ENCODE results near the gene TUG1. TPM values are rescaled to one million over a fixed set of nuclear protein-coding genes. Genes with fewer than 3 reads are reported as not detected.

The TUG1 gene
- total and polyA plus RNA-seq, 7 experiments from 2014 or later: 24.0 to 159 (median 97.2) TPM

DNA sequence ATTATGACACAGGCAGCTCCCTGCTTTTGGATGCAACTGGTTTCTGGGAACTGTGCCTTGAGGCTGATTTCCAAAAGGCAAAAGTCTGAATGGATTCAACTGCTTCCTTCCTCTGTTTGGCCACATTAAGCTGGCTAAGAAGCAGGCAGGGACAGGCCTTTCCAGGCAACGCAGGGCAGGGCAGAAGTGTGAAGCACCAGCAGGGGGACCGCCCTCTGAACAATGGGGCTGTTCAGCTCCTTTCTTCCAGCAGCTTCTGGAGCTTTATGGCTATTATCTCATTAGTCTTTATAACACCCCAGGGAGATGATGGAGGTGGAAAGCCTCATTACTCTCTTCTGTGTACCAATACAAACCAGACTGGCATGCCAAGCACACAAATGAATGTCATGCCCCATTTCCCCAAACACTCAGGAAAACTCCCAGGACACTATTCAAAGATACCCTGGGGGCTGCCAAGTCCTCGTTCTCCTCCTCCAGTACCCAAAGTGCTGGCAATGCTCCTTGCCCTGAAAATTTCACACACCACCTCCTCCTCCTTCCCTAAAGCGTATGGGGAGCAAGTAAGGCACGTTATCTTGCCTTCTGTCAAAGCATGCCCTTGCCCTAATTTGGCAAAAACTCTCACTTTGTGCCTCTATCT, 21.8 kb upstream of the TUG1 start:
- intact Hi-C loops (cut with micrococcal nuclease): loop anchor here in 1 of 2 donors (5.0 kb wide), 1 partner anchor 285 kb away; no protein-coding TSS in a partner anchor

DNA sequence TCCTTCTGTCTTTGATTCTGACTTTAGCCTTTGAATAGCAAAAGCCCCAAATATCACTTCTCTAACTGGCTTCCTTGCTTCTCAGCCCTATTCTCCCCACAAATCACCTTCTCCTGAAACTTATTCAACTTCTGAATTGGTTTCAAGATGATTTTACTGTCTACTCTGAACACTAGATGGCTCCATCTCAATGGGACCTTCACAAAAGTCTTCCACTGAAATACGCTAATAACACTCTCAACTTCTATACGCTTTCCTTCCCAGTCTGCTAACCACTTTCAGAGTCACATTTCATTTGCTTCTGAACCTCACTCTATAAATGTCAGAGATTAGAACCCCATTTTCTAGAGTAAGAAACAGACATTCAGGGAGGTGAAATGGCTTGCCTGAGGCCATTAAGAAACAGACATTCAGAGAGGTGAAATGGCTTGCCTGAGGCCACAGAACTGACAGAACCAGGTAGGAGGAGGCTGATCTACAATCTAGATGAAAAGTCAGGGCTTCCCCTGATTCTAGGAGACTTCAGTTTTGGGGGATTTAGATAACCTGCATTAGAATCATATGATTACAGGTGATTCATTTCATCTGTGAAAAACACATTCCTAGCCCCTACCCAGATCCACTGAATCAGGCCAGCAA, 21.1 kb upstream of the TUG1 start:
- Mint-ChIP-seq H3K36me3 (peaks cover 17 to 61% (median 44%) of the 10 kb centered on the region in 5 donors), H3K9me3 (no peaks in the 10 kb centered on the region), H3K4me1 (peaks cover 52 to 72% (median 65%) of the 10 kb centered on the region in 7 donors), H3K4me3 (no peak overlapping the region), H3K27me3 (no peaks in the 10 kb centered on the region), H3K27ac (no peak overlapping the region)
- intact Hi-C loops (cut with micrococcal nuclease): loop anchor here (1.0 to 5.0 kb wide), 7 partner anchors 8 to 284 kb away; no protein-coding TSS in a partner anchor
- Histone ChIP-seq H3K4me3 (ENCODE audit: low read length) (no peak overlapping the region), H3K36me3 (ENCODE audit: control insufficient read depth in 2 of 3, insufficient read depth in 3 of 3, low read length in 3 of 3) (peaks cover 0 to 55% (median 7%) of the 10 kb centered on the region in 3 experiments), H3K27me3 (ENCODE audit: control insufficient read depth in 2 of 2, insufficient read depth in 2 of 2, low read length in 2 of 2) (no peaks in the 10 kb centered on the region), H3K9me3 (ENCODE audit: control insufficient read depth in 2 of 3, low read length in 3 of 3) (no peaks in the 10 kb centered on the region), H3K27ac (ENCODE audit: low read depth, low read length) (peak overlapping the region; percentile 4), H3K4me1 (ENCODE audit: control insufficient read depth in 2 of 2, insufficient read depth in 2 of 2, low read length in 2 of 2) (peaks cover 11 to 63% of the 10 kb centered on the region in 2 donors)
- ATAC-seq (peak; percentile 72), DNase-seq (peak in 7 of 9 donors; percentile 29 to 67 (median 52))
- ChIA-PET CTCF (interaction anchor here (0.8 to 4.4 kb wide), 5 partner anchors 7 to 282 kb away, joined by 3 to 59 read pairs (median 16); partner anchors contain the start of gene SMTN), POLR2A (interaction anchor here (0.9 to 3.0 kb wide), 6 partner anchors 18 to 313 kb away, joined by 3 to 19 read pairs (median 8); partner anchors contain the start of genes MORC2, SMTN and TUG1)

More for the DNA sequence above, 21.8 kb upstream of the TUG1 start:
- Histone ChIP-seq H3K4me3 (ENCODE audit: low read length) (no peak overlapping the region), H3K9me3 (ENCODE audit: control insufficient read depth in 2 of 3, low read length in 3 of 3) (no peaks in the 10 kb centered on the region), H3K4me1 (ENCODE audit: control insufficient read depth in 2 of 2, insufficient read depth in 2 of 2, low read length in 2 of 2) (peaks cover 17 to 63% of the 10 kb centered on the region in 2 donors), H3K36me3 (ENCODE audit: control insufficient read depth in 2 of 3, insufficient read depth in 3 of 3, low read length in 3 of 3) (peaks cover 0 to 55% (median 8%) of the 10 kb centered on the region in 3 experiments), H3K27me3 (ENCODE audit: control insufficient read depth in 2 of 2, insufficient read depth in 2 of 2, low read length in 2 of 2) (no peaks in the 10 kb centered on the region), H3K27ac (ENCODE audit: low read depth, low read length) (no peak overlapping the region)
- H3K4me3 Mint-ChIP-seq: no peak overlapping the region
- DNase-seq (no peak), ATAC-seq (no peak)
- peaks cover 47 to 72% (median 62%) of the 10 kb centered on the region in 7 donors for H3K4me1 Mint-ChIP-seq
- ChIA-PET POLR2A (interaction anchor here (1.3 to 3.0 kb wide), 6 partner anchors 8 to 337 kb away, joined by 3 to 33 read pairs (median 8); partner anchors contain the start of genes MORC2, SMTN and TUG1), CTCF (interaction anchor here (0.7 to 3.2 kb wide), 11 partner anchors 8 to 313 kb away, joined by 3 to 59 read pairs (median 4); partner anchors contain the start of genes MORC2 and TUG1)
- H3K9me3 Mint-ChIP-seq: no peaks in the 10 kb centered on the region
- no peaks in the 10 kb centered on the region for H3K27me3 Mint-ChIP-seq
- H3K27ac Mint-ChIP-seq: no peak overlapping the region
- H3K36me3 Mint-ChIP-seq: peaks cover 17 to 57% (median 39%) of the 10 kb centered on the region in 5 donors

DNA sequence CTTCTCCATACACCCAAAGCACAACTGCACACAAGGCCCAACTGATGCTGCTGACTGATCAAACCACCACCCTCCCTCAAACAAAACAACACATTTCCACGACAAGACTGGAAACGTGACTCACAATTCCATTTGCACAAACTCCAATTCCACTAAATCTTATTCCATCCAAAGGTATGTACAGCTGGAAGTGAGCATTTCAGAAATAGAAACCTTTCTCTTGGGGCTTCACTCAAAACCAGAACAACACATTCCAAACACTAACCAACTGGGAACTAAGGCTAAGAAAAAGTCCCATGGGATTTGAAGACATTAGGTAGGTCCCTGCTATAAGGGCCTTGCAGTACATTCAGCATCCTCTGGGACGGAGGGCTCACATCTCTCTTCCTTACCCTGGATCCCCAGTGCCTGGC, 20.1 kb upstream of the TUG1 start:
- peaks cover 17 to 62% (median 47%) of the 10 kb centered on the region in 5 donors for H3K36me3 Mint-ChIP-seq
- H3K9me3 ChIP-seq (ENCODE audit: control insufficient read depth in 2 of 3, low read length in 3 of 3): no peaks in the 10 kb centered on the region
- H3K4me1 Mint-ChIP-seq: peaks cover 46 to 73% (median 65%) of the 10 kb centered on the region in 7 donors
- ATAC-seq (no peak), DNase-seq (no peak)
- peaks cover 0 to 55% (median 7%) of the 10 kb centered on the region in 3 experiments for H3K36me3 ChIP-seq (ENCODE audit: control insufficient read depth in 2 of 3, insufficient read depth in 3 of 3, low read length in 3 of 3)
- POLR2A ChIA-PET: interaction anchor here (0.6 to 3.0 kb wide), 10 partner anchors 9 to 349 kb away, joined by 3 to 28 read pairs (median 5); partner anchors contain the start of genes MORC2 and TUG1
- no peak overlapping the region for H3K4me3 ChIP-seq (ENCODE audit: low read length)
- H3K27me3 ChIP-seq (ENCODE audit: control insufficient read depth in 2 of 2, insufficient read depth in 2 of 2, low read length in 2 of 2): no peaks in the 10 kb centered on the region
- no peaks in the 10 kb centered on the region for H3K9me3 Mint-ChIP-seq
- H3K27me3 Mint-ChIP-seq: no peaks in the 10 kb centered on the region
- CTCF ChIA-PET: interaction anchor here (0.7 to 4.4 kb wide), 5 partner anchors 29 to 281 kb away, joined by 3 to 33 read pairs (median 4); partner anchors contain the start of gene SMTN
- H3K4me3 Mint-ChIP-seq: peak overlapping the region in 5 of 10 donors; percentile 4 to 36 (median 28)
- intact Hi-C loops (cut with micrococcal nuclease): loop anchor here (1.0 to 5.0 kb wide), 7 partner anchors 8 to 283 kb away; no protein-coding TSS in a partner anchor
- peak overlapping the region in 6 of 9 donors; percentile 20 to 88 (median 52) for H3K27ac Mint-ChIP-seq
- peaks cover under 1 to 60% of the 10 kb centered on the region in 2 donors for H3K4me1 ChIP-seq (ENCODE audit: control insufficient read depth in 2 of 2, insufficient read depth in 2 of 2, low read length in 2 of 2)
- no peak overlapping the region for H3K27ac ChIP-seq (ENCODE audit: low read depth, low read length)

DNA sequence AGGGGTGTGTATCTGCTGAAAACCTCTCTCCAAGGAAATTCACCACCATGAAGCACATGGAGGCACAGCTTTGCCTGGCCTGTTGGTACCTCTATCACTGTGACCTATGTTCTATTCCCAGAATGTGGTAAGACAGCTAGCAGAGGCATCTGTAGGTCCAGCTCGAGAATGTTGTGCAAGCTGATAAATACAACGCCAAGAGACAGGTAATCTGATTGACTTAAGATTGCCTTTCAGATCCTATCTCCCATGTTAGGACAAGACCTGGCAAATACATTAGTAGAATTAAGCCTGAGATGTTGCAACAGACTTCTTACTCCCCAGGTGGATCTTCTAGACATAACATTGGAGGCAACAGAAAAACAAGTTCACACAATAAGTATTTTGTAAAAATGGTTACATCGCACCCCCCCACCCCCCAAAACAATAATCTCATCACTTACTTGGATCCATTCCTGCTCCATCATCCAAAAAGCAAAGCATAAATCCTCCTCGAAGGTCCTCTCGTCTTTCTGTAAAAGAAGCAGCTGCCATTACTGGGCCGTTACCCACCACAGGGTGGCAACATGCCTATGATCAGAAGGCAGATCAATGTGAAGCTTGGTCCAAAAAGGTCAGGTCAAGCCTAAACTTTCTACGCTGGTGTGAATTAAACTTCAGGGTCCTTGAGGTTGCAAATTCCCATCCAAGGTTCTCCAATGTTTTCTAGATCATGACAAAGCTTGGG, 19.0 kb upstream of the TUG1 start:
- POLR2A ChIA-PET: interaction anchor here (0.8 to 3.0 kb wide), 8 partner anchors 10 to 340 kb away, joined by 3 to 28 read pairs (median 6); partner anchors contain the start of genes MORC2 and TUG1
- H3K27me3 ChIP-seq (ENCODE audit: control insufficient read depth in 2 of 2, insufficient read depth in 2 of 2, low read length in 2 of 2): no peaks in the 10 kb centered on the region
- CTCF ChIA-PET: interaction anchor here (0.5 to 4.4 kb wide), 5 partner anchors 9 to 1678 kb away, joined by 3 to 33 read pairs (median 3); partner anchors contain the start of gene SMTN
- DNase-seq (no peak), ATAC-seq (no peak)
- Mint-ChIP-seq H3K27me3 (no peaks in the 10 kb centered on the region), H3K36me3 (peaks cover 12 to 50% (median 37%) of the 10 kb centered on the region in 5 donors), H3K9me3 (no peaks in the 10 kb centered on the region), H3K27ac (peak overlapping the region in 1 of 9 donors; percentile 92), H3K4me1 (peaks cover 35 to 73% (median 63%) of the 10 kb centered on the region in 7 donors), H3K4me3 (no peak overlapping the region)
- peaks cover 0 to 60% of the 10 kb centered on the region in 2 donors for H3K4me1 ChIP-seq (ENCODE audit: control insufficient read depth in 2 of 2, insufficient read depth in 2 of 2, low read length in 2 of 2)
- H3K36me3 ChIP-seq (ENCODE audit: control insufficient read depth in 2 of 3, insufficient read depth in 3 of 3, low read length in 3 of 3): peaks cover 0 to 45% (median 7%) of the 10 kb centered on the region in 3 experiments
- intact Hi-C loops (cut with micrococcal nuclease): loop anchor here in 1 of 2 donors (5.0 kb wide), 1 partner anchor 282 kb away; no protein-coding TSS in a partner anchor
- H3K27ac ChIP-seq (ENCODE audit: low read depth, low read length): no peak overlapping the region
- H3K9me3 ChIP-seq (ENCODE audit: control insufficient read depth in 2 of 3, low read length in 3 of 3): no peaks in the 10 kb centered on the region
- H3K4me3 ChIP-seq (ENCODE audit: low read length): no peak overlapping the region

DNA sequence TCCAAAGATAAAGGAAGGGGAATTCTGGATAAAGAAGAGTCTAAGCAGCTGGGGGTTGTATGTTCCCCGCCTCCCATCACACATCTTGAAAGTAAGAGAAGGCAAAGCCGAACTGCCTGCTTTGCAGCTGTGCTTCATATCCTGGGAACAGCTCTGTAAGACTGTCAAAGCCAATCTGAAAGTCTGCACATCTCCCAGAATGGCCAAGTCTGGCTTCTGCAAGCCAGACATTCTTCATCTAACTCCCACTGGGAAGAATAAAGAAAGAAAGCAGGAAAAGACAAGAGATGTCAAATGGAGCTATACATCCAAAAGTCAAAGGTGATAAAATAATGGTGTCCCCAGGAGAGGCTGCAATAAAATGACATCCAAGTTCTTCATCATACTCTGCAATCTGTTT, 15.9 kb upstream of the TUG1 start:
- Histone ChIP-seq H3K27ac (ENCODE audit: low read depth, low read length) (no peak overlapping the region), H3K27me3 (ENCODE audit: control insufficient read depth in 2 of 2, insufficient read depth in 2 of 2, low read length in 2 of 2) (no peaks in the 10 kb centered on the region), H3K4me1 (ENCODE audit: control insufficient read depth in 2 of 2, insufficient read depth in 2 of 2, low read length in 2 of 2) (peaks cover 0 to 75% of the 10 kb centered on the region in 2 donors), H3K9me3 (ENCODE audit: control insufficient read depth in 2 of 3, low read length in 3 of 3) (no peaks in the 10 kb centered on the region), H3K36me3 (ENCODE audit: control insufficient read depth in 2 of 3, insufficient read depth in 3 of 3, low read length in 3 of 3) (peaks cover 0 to 19% (median 7%) of the 10 kb centered on the region in 3 experiments), H3K4me3 (ENCODE audit: low read length) (no peak overlapping the region)
- DNase-seq: no peak
- Mint-ChIP-seq H3K4me3 (peak overlapping the region in 3 of 10 donors; percentile 13 to 49 (median 42)), H3K27me3 (no peaks in the 10 kb centered on the region), H3K27ac (peak overlapping the region in 7 of 9 donors; percentile 21 to 98 (median 76)), H3K4me1 (peaks cover 40 to 83% (median 75%) of the 10 kb centered on the region in 7 donors), H3K36me3 (peaks cover 7 to 36% (median 28%) of the 10 kb centered on the region in 5 donors), H3K9me3 (no peaks in the 10 kb centered on the region)
- CTCF ChIA-PET: interaction anchor here (0.6 to 1.2 kb wide), 2 partner anchors 15 to 131 kb away, joined by 3 read pairs; partner anchors contain the start of gene MORC2
- intact Hi-C loops (cut with micrococcal nuclease): no loop called here
- POLR2A ChIA-PET: interaction anchor here (0.8 to 4.8 kb wide), 8 partner anchors 10 to 339 kb away, joined by 3 to 66 read pairs (median 4); partner anchors contain the start of genes MORC2, PIK3IP1 and TUG1
- ATAC-seq: no peak

Measured in naive thymus-derived CD4-positive, alpha-beta T cell (primary cell).